Osteocyte (in vitro differentiated cells): ENCODE results near the gene MCTP1. TPM values are rescaled to one million over a fixed set of nuclear protein-coding genes. Genes with fewer than 3 reads are reported as not detected.

Experiments used
- DNase-seq: peaks from one replicate; pipeline ENCODE4 v3.0.0; 2021; ENCODE audit warnings: mixed read lengths; ENCODE audit not compliant: unreplicated experiment; ENCODE audit errors: extremely low spot score
- H3K27ac Mint-ChIP-seq: one replicate; pipeline ENCODE4 v1.8.0; 2021; ENCODE audit warnings: mild to moderate bottlenecking, mixed read lengths; ENCODE audit not compliant: unreplicated experiment
- H3K27me3 Mint-ChIP-seq: one replicate; pipeline ENCODE4 v1.8.0; 2021; ENCODE audit warnings: mixed read lengths; ENCODE audit not compliant: unreplicated experiment
- H3K36me3 Mint-ChIP-seq: one replicate; pipeline ENCODE4 v1.8.0; 2021; ENCODE audit warnings: mixed read lengths; ENCODE audit not compliant: unreplicated experiment
- H3K4me1 Mint-ChIP-seq: one replicate; pipeline ENCODE4 v1.8.0; 2021; ENCODE audit warnings: mixed read lengths; ENCODE audit not compliant: unreplicated experiment
- H3K4me3 Mint-ChIP-seq: one replicate; pipeline ENCODE4 v1.8.0; 2021; ENCODE audit warnings: mild to moderate bottlenecking, moderate library complexity, mixed read lengths; ENCODE audit not compliant: unreplicated experiment
- H3K9me3 Mint-ChIP-seq: one replicate; pipeline ENCODE4 v1.8.0; 2021; ENCODE audit warnings: mixed read lengths; ENCODE audit not compliant: unreplicated experiment
- total RNA-seq: library from RNA; stranded (reverse); gene quantifications from 2 replicates; pipeline ENCODE4 v1.2.1, GENCODE V29; 2021
- TF ChIP-seq, protein P1 (sequence below): fragments of 200-600 bp; sonication (generic); IDR thresholded peaks from 2 replicates; pipeline ENCODE4 v1.5.0; 2021; ENCODE audit warnings: antibody characterized with exemption, mild to moderate bottlenecking, moderate library complexity

The MCTP1 gene
- total RNA-seq, 1 donor from 2014 or later, result 0.67 TPM

DNA sequence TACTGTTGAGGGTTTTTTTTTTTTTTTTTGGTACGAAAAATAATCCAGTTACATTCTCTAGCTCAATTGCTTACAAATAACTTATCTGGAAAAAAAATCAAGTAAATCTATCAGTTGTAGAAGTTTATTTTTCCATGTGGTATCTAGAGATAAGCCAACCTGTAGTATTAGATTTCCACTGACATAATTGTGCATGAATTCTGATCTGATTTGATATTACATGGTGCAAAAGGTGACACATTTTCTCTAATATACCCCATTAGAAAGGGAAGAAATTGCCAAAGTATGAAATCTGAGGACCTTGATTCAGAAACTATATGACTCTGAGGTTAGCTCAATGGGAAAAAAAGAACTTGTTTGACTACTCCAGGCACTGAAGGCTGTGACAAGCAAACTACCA lies 524.9 kb downstream of the MCTP1 start:
- DNase-seq, result no peak

DNA sequence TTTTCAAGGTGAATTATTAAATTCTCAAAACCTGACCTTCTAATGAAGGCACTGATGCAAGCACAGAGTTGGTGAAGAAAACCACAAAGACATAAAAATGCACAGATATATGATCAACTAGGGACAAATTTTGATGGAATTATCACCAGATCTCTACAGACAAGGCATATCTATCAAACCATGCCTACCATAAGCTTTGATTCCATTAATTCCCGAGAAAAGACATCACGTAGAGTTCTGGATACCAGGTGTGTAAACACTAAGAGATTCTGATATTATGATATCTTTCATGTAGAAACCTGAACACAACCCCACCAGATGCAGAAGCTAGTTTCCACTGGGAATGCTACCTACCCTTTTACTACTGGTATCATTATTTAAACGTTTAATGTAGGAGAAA lies 525.9 kb downstream of the MCTP1 start:
- Mint-ChIP-seq H3K4me1 (no peaks in the 10 kb centered on the region), H3K9me3 (no peaks in the 10 kb centered on the region), H3K27me3 (no peaks in the 10 kb centered on the region), H3K36me3 (no peaks in the 10 kb centered on the region), H3K27ac (no peak overlapping the region), H3K4me3 (no peak overlapping the region)
- TF ChIP-seq, protein P1, sequence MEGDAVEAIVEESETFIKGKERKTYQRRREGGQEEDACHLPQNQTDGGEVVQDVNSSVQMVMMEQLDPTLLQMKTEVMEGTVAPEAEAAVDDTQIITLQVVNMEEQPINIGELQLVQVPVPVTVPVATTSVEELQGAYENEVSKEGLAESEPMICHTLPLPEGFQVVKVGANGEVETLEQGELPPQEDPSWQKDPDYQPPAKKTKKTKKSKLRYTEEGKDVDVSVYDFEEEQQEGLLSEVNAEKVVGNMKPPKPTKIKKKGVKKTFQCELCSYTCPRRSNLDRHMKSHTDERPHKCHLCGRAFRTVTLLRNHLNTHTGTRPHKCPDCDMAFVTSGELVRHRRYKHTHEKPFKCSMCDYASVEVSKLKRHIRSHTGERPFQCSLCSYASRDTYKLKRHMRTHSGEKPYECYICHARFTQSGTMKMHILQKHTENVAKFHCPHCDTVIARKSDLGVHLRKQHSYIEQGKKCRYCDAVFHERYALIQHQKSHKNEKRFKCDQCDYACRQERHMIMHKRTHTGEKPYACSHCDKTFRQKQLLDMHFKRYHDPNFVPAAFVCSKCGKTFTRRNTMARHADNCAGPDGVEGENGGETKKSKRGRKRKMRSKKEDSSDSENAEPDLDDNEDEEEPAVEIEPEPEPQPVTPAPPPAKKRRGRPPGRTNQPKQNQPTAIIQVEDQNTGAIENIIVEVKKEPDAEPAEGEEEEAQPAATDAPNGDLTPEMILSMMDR, result no peak
- DNase-seq, result no peak

More for the DNA sequence above, 524.9 kb downstream of the MCTP1 start:
- TF ChIP-seq, protein P1, result no peak
- Mint-ChIP-seq H3K27me3 (no peaks in the 10 kb centered on the region), H3K4me1 (no peaks in the 10 kb centered on the region), H3K36me3 (no peaks in the 10 kb centered on the region), H3K4me3 (no peak overlapping the region), H3K27ac (no peak overlapping the region), H3K9me3 (no peaks in the 10 kb centered on the region)

DNA sequence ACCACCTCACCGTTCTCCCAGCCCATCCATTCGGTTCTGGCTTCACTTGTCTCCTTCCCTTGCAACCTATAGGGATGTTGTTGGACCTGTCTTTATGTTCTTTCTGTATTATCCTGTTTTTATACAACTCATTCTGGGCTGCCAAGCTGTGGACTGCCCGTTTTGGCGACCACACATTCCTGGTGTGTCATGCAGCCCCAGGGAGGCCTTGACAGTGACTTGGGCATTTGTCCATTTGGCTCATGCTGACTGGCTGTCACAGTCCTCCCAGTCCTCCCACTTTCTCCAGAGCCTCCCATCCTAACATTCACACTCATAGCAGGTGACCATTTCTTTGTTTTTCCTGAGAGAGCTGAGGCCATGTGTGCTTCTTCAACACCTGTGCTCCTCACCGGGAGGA lies 530.1 kb downstream of the MCTP1 start:
- no peaks in the 10 kb centered on the region for H3K36me3 Mint-ChIP-seq

DNA sequence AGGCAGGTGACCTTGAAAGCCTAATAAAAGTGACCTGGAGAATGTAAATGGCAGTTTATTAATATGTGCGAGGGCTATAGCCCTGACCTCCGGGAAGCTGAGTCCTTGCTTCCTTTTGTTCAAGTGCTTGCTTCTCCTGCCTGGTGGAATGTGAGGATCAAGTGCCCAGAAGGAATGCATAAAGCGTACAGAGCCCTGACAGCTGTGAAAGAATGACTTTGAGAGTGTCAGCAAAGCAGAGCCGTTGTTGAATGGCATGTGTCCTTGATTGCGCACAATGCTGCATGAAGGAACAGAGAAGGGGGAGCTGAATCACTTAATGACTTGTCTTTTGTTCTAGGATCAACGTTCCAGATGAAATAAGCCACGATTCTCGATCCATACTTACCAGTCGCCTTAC lies 533.4 kb downstream of the MCTP1 start:
- no peak for DNase-seq
- Mint-ChIP-seq H3K9me3 (no peaks in the 10 kb centered on the region), H3K36me3 (no peaks in the 10 kb centered on the region), H3K27me3 (peaks cover 6% of the 10 kb centered on the region), H3K27ac (no peak overlapping the region), H3K4me1 (no peaks in the 10 kb centered on the region), H3K4me3 (no peak overlapping the region)
- TF ChIP-seq, protein P1, result no peak

More for the DNA sequence above, 530.1 kb downstream of the MCTP1 start:
- TF ChIP-seq, protein P1, result no peak
- H3K4me1 Mint-ChIP-seq, result no peaks in the 10 kb centered on the region
- H3K27ac Mint-ChIP-seq, result no peak overlapping the region
- H3K27me3 Mint-ChIP-seq, result peaks cover 6% of the 10 kb centered on the region
- H3K4me3 Mint-ChIP-seq, result no peak overlapping the region
- DNase-seq, result no peak
- no peaks in the 10 kb centered on the region for H3K9me3 Mint-ChIP-seq

DNA sequence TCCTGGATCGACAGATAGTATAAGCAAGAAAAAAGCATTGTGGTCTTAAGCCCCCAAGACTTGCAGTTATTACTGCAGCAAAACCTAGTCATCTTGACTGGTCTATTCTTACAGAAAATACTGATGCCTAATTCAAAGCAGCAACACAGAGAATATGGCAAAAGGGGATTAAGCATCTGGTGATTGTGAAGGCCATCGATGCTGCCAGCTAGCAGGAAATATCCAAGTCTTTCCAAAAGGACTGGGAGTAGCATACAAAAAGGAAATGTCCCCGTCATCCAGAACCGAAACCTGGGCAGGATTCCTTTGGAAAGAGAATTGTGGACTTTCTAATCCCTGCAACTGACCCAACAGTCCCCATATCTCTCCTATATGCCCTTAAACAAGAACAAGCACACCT lies 534.2 kb downstream of the MCTP1 start:
- peaks cover 6% of the 10 kb centered on the region for H3K27me3 Mint-ChIP-seq
- TF ChIP-seq, protein P1, result no peak
- no peaks in the 10 kb centered on the region for H3K36me3 Mint-ChIP-seq
- H3K9me3 Mint-ChIP-seq, result no peaks in the 10 kb centered on the region
- H3K4me3 Mint-ChIP-seq, result no peak overlapping the region
- no peaks in the 10 kb centered on the region for H3K4me1 Mint-ChIP-seq
- no peak overlapping the region for H3K27ac Mint-ChIP-seq
- no peak for DNase-seq
